ENCODE measurements around the gene PDCD1LG2. TPM values are rescaled to one million over a fixed set of nuclear protein-coding genes. Genes with fewer than 3 reads are reported as not detected.

PDCD1LG2 gene
- total RNA-seq, 4 donors from 2014 or later, result 0.47 to 4.6 (median 2.4) TPM

- Histone ChIP-seq H3K9me3 (no peaks in the 10 kb centered on the region), H3K36me3 (no peaks in the 10 kb centered on the region), H3K27ac (no peak overlapping the region), H3K27me3 (no peaks in the 10 kb centered on the region), H3K4me3 (no peak overlapping the region), H3K4me1 (peaks cover 0 to 23% (median 3%) of the 10 kb centered on the region in 3 donors)
- TF ChIP-seq POLR2A (IDR thresholded peaks at IDR 0.05) (no peak), CTCF (IDR thresholded peaks at IDR 0.05) (no peak), POLR2AphosphoS5 (IDR thresholded peaks at IDR 0.05) (no peak), EP300 (IDR thresholded peaks at IDR 0.05) (no peak)
- ATAC-seq, result no peak
- WGBS, 2 donors (ENCODE audit: low coverage in 1 of 2), result 81% methylated on average over 2 of the region's 2 CpGs
These were observed 3.8 kb downstream of the PDCD1LG2 start for GRCh38 chr9:5513966-5514616.

GRCh38 chr9:5514617-5515260 is 4.4 kb downstream of the PDCD1LG2 start:
- no peak for TF ChIP-seq EP300 (IDR thresholded peaks at IDR 0.05)
- no peak for TF ChIP-seq POLR2A (IDR thresholded peaks at IDR 0.05)
- no peak for TF ChIP-seq POLR2AphosphoS5 (IDR thresholded peaks at IDR 0.05)
- no peak for TF ChIP-seq CTCF (IDR thresholded peaks at IDR 0.05)

GRCh38 chr9:5515261-5515650 is 4.9 kb downstream of the PDCD1LG2 start:
- Histone ChIP-seq H3K27ac (no peak overlapping the region), H3K36me3 (no peaks in the 10 kb centered on the region), H3K4me1 (peaks cover 0 to 18% (median 3%) of the 10 kb centered on the region in 3 donors), H3K27me3 (no peaks in the 10 kb centered on the region), H3K4me3 (no peak overlapping the region), H3K9me3 (no peaks in the 10 kb centered on the region)
- TF ChIP-seq EP300 (IDR thresholded peaks at IDR 0.05) (no peak), CTCF (IDR thresholded peaks at IDR 0.05) (no peak), POLR2A (IDR thresholded peaks at IDR 0.05) (no peak), POLR2AphosphoS5 (IDR thresholded peaks at IDR 0.05) (no peak)
- ATAC-seq, result no peak
- 72% methylated on average over 2 of the region's 4 CpGs; no CpG with 5 or more reads in 1 of the 2 donors for WGBS, 2 donors (ENCODE audit: low coverage in 1 of 2)

More at GRCh38 chr9:5514617-5515260, 4.4 kb downstream of the PDCD1LG2 start:
- Histone ChIP-seq H3K27me3 (no peaks in the 10 kb centered on the region), H3K4me3 (no peak overlapping the region), H3K9me3 (no peaks in the 10 kb centered on the region), H3K4me1 (peaks cover 0 to 21% (median 3%) of the 10 kb centered on the region in 3 donors), H3K36me3 (no peaks in the 10 kb centered on the region), H3K27ac (no peak overlapping the region)
- WGBS, 2 donors (ENCODE audit: low coverage in 1 of 2), result 87% methylated on average over 4 to 6 of the region's 6 CpGs
- no peak for ATAC-seq

GRCh38 chr9:5516453-5517220 is 6.3 kb downstream of the PDCD1LG2 start:
- no peak overlapping the region for H3K27ac ChIP-seq
- TF ChIP-seq EP300 (IDR thresholded peaks at IDR 0.05) (no peak), POLR2AphosphoS5 (IDR thresholded peaks at IDR 0.05) (no peak), CTCF (IDR thresholded peaks at IDR 0.05) (no peak), POLR2A (IDR thresholded peaks at IDR 0.05) (no peak)
- 100% methylated on average over 1 of the region's 10 CpGs; no CpG with 5 or more reads in 1 of the 2 donors for WGBS, 2 donors (ENCODE audit: low coverage in 1 of 2)
- no peaks in the 10 kb centered on the region for H3K9me3 ChIP-seq
- H3K36me3 ChIP-seq, result no peaks in the 10 kb centered on the region
- no peak overlapping the region for H3K4me3 ChIP-seq
- H3K27me3 ChIP-seq, result no peaks in the 10 kb centered on the region
- peaks cover 0 to 18% (median 3%) of the 10 kb centered on the region in 3 donors for H3K4me1 ChIP-seq
- ATAC-seq, result no peak

Measured in gastroesophageal sphincter (tissue), 4 donors.